Gastrocnemius medialis (tissue), 4 donors: Measurements from ENCODE around the gene AP1G1.

Experiments used
- POLR2A ChIP-seq, 2 donors: fragments of 450-650 bp; IDR thresholded peaks; one replicate each; pipeline ENCODE4 v1.6.1; 2017; ENCODE audit warnings: antibody characterized with exemption in 2 of 2, mild to moderate bottlenecking in 2 of 2, moderate library complexity in 2 of 2
- TF ChIP-seq, protein P1 (sequence below), 5 experiments: fragments of 450-650 bp in 3 of 5; fragments of 200-600 bp in 2 of 5; sonication (generic) in 2 of 5; IDR thresholded peaks in 4 of 5; conservative IDR thresholded peaks in 1 of 5; 1 replicate in 4 of 5; 2 replicates in 1 of 5; pipeline ENCODE4 v1.5.1; 2016 to 2019; ENCODE audit warnings: antibody characterized with exemption in 5 of 5, mild to moderate bottlenecking in 3 of 5, moderate library complexity in 3 of 5

GRCh38 chr16:71726476-71727315 lies 81.9 kb downstream of the AP1G1 start:
- TF ChIP-seq POLR2A (IDR thresholded peaks at IDR 0.05) = no peak
- TF ChIP-seq, protein P1, sequence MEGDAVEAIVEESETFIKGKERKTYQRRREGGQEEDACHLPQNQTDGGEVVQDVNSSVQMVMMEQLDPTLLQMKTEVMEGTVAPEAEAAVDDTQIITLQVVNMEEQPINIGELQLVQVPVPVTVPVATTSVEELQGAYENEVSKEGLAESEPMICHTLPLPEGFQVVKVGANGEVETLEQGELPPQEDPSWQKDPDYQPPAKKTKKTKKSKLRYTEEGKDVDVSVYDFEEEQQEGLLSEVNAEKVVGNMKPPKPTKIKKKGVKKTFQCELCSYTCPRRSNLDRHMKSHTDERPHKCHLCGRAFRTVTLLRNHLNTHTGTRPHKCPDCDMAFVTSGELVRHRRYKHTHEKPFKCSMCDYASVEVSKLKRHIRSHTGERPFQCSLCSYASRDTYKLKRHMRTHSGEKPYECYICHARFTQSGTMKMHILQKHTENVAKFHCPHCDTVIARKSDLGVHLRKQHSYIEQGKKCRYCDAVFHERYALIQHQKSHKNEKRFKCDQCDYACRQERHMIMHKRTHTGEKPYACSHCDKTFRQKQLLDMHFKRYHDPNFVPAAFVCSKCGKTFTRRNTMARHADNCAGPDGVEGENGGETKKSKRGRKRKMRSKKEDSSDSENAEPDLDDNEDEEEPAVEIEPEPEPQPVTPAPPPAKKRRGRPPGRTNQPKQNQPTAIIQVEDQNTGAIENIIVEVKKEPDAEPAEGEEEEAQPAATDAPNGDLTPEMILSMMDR (IDR thresholded peaks at IDR 0.05 in 4 of 5, conservative IDR thresholded peaks at IDR 0.05 in 1 of 5) = no peak
